HepG2 (cell line): Measurements from ENCODE around the gene FAM3D.

Experiments used
- BHLHE40 ChIP-seq: IDR thresholded peaks from 2 replicates; pipeline ENCODE4 v1.6.1; 2011; ENCODE audit warnings: low read length, improper control_type of control experiment
- ELF4 ChIP-seq: sonication (generic); formaldehyde crosslinking; IDR thresholded peaks from 2 replicates; pipeline ENCODE4 v1.5.0; 2020; ENCODE audit warnings: missing genetic modification reagents, mild to moderate bottlenecking, moderate library complexity, borderline replicate concordance
- HDAC6 ChIP-seq: fragments of 200-600 bp; sonication (generic); IDR thresholded peaks from 2 replicates; pipeline ENCODE4 v1.7.0; 2017; ENCODE audit warnings: mild to moderate bottlenecking, antibody characterized with exemption, low read length, low read depth
- HNF1B ChIP-seq: sonication (generic); formaldehyde crosslinking; IDR thresholded peaks from 2 replicates; pipeline ENCODE4 v1.5.1; 2020; ENCODE audit warnings: mild to moderate bottlenecking, moderate library complexity, missing genetic modification reagents
- HOXD1 ChIP-seq: sonication (generic); formaldehyde crosslinking; IDR thresholded peaks from 2 replicates; pipeline ENCODE4 v1.5.0; 2020; ENCODE audit warnings: missing genetic modification reagents
- JUNB ChIP-seq: sonication (generic); formaldehyde crosslinking; IDR thresholded peaks from 2 replicates; pipeline ENCODE4 v1.8.0; 2022; ENCODE audit warnings: missing genetic modification reagents, mild to moderate bottlenecking, borderline replicate concordance
- MAFF ChIP-seq: IDR thresholded peaks from 2 replicates; pipeline ENCODE4 v1.6.1; 2011; ENCODE audit warnings: low read depth, low read length, improper control_type of control experiment
- MIER3 ChIP-seq: IDR thresholded peaks from 2 replicates; pipeline ENCODE4 v1.6.1; 2016; ENCODE audit warnings: missing compliant biosample characterization, borderline replicate concordance
- RAD21 ChIP-seq: fragments of 450-650 bp; formaldehyde crosslinking; IDR thresholded peaks from 2 replicates; pipeline ENCODE4 v1.5.0; 2020; ENCODE audit warnings: mild to moderate bottlenecking
- ZC3H4 ChIP-seq: sonication (generic); formaldehyde crosslinking; IDR thresholded peaks from 2 replicates; pipeline ENCODE4 v1.4.0; 2020; ENCODE audit warnings: missing genetic modification reagents, borderline replicate concordance
- ZFP41 ChIP-seq: sonication (generic); formaldehyde crosslinking; IDR thresholded peaks from 2 replicates; pipeline ENCODE4 v1.4.0; 2020; ENCODE audit warnings: mild to moderate bottlenecking, missing genetic modification reagents, borderline replicate concordance
- ZNF510 ChIP-seq: sonication (generic); formaldehyde crosslinking; IDR thresholded peaks from 2 replicates; pipeline ENCODE4 v1.4.0; 2020; ENCODE audit warnings: low read depth, mild to moderate bottlenecking, missing genetic modification reagents
- ZNF580 ChIP-seq: IDR thresholded peaks from 2 replicates; pipeline ENCODE4 v1.6.1; 2016; ENCODE audit warnings: low read depth, borderline replicate concordance

GRCh38 chr3:58679974-58680666 is 13.5 kb upstream of the FAM3D start:
- TF ChIP-seq HDAC6 (no peak), HNF1B (CRISPR knock-in tag) (no peak), ZC3H4 (CRISPR knock-in tag) (no peak), ZFP41 (CRISPR knock-in tag) (no peak), HOXD1 (CRISPR knock-in tag) (no peak), JUNB (CRISPR knock-in tag) (no peak), BHLHE40 (no peak), RAD21 (CRISPR knock-in tag) (no peak), MAFF (no peak), ZNF580 (CRISPR knock-in tag) (no peak), MIER3 (CRISPR knock-in tag) (no peak), ZNF510 (CRISPR knock-in tag) (no peak), ELF4 (no peak)
